Fibroblast of lung (primary cell): ENCODE data around the gene MAST3.

Experiments
- CTCF ChIP-seq, 2 donors: IDR thresholded peaks in 1 of 2; conservative IDR thresholded peaks in 1 of 2; 1 replicate in 1 of 2; 2 replicates in 1 of 2; pipeline ENCODE4 v1.5.1; 2011 to 2012; ENCODE audit warnings: low read length in 2 of 2, control low read depth in 1 of 2, inconsistent platforms in 1 of 2, low read depth in 1 of 2, mild to moderate bottlenecking in 1 of 2
- EZH2 ChIP-seq: IDR thresholded peaks from 2 replicates; pipeline ENCODE4 v1.5.1; 2012; ENCODE audit warnings: low read length, control low read depth, mild to moderate bottlenecking; ENCODE audit errors: missing control alignments

GRCh38 chr19:18119717-18120105 is 22.1 kb downstream of the MAST3 start:
- no peak for TF ChIP-seq CTCF (conservative IDR thresholded peaks at IDR 0.05 in 1 of 2, IDR thresholded peaks at IDR 0.05 in 1 of 2; ENCODE audit: low read depth in 1 of 2, low read length in 2 of 2)
- no peak for TF ChIP-seq EZH2
